H9 (cell line): ENCODE data around the gene DPYD. TPM values are rescaled to one million over a fixed set of nuclear protein-coding genes. Genes with fewer than 3 reads are reported as not detected.

Experiments
- DNase-seq: peaks from one replicate; pipeline ENCODE4 v3.0.0-alpha.2; 2017
- H2AFZ ChIP-seq: one replicate; pipeline ENCODE4 v1.6.1; 2013; ENCODE audit warnings: mild to moderate bottlenecking, low read length, control low read depth, moderate library complexity
- H2AK5ac ChIP-seq: 2 replicates; pipeline ENCODE4 v1.6.1; 2013; ENCODE audit warnings: low read length, control low read depth, mixed read lengths; ENCODE audit not compliant: insufficient read length
- H2BK120ac ChIP-seq: one replicate; pipeline ENCODE4 v1.6.1; 2013; ENCODE audit warnings: low read depth, mild to moderate bottlenecking, low read length, control low read depth, inconsistent platforms; ENCODE audit not compliant: poor library complexity, severe bottlenecking
- H2BK12ac ChIP-seq: 2 replicates; pipeline ENCODE4 v1.6.1; 2013; ENCODE audit warnings: low read length, control low read depth, mixed read lengths, low read depth; ENCODE audit not compliant: insufficient read length
- H2BK15ac ChIP-seq: 2 replicates; pipeline ENCODE4 v1.6.1; 2013; ENCODE audit warnings: low read depth, low read length, control low read depth
- H2BK20ac ChIP-seq: one replicate; pipeline ENCODE4 v1.6.1; 2013; ENCODE audit warnings: low read depth, mild to moderate bottlenecking, low read length, control low read depth, inconsistent platforms; ENCODE audit not compliant: poor library complexity, severe bottlenecking
- H2BK5ac ChIP-seq: 2 replicates; pipeline ENCODE4 v1.6.1; 2013; ENCODE audit warnings: low read length, control low read depth, mixed read lengths; ENCODE audit not compliant: insufficient read length
- H3K14ac ChIP-seq: 2 replicates; pipeline ENCODE4 v1.6.1; 2013; ENCODE audit warnings: low read length, control low read depth; ENCODE audit not compliant: insufficient read depth
- H3K18ac ChIP-seq: 2 replicates; pipeline ENCODE4 v1.6.1; 2013; ENCODE audit warnings: low read depth, mild to moderate bottlenecking, mixed read lengths, low read length, control low read depth; ENCODE audit not compliant: insufficient read length
- H3K23ac ChIP-seq: 2 replicates; pipeline ENCODE4 v1.6.1; 2013; ENCODE audit warnings: low read length, control low read depth, mixed read lengths, low read depth; ENCODE audit not compliant: insufficient read length
- H3K23me2 ChIP-seq: 2 replicates; pipeline ENCODE4 v1.6.1; 2013; ENCODE audit warnings: low read depth, mild to moderate bottlenecking, mixed read lengths, low read length, control low read depth; ENCODE audit not compliant: insufficient read length, poor library complexity, severe bottlenecking
- H3K27ac ChIP-seq: 2 replicates; pipeline ENCODE4 v1.5.1; 2013; ENCODE audit warnings: low read length, control low read depth, mixed read lengths, low read depth; ENCODE audit not compliant: insufficient read length
- H3K27me3 ChIP-seq: 2 replicates; pipeline ENCODE4 v1.6.1; 2013; ENCODE audit warnings: low read length, control low read depth, inconsistent platforms; ENCODE audit not compliant: insufficient read depth
- H3K4ac ChIP-seq: 2 replicates; pipeline ENCODE4 v1.6.1; 2013; ENCODE audit warnings: low read depth, mild to moderate bottlenecking, control low read depth, inconsistent platforms, low read length, moderate library complexity
- H3K4me1 ChIP-seq: 2 replicates; pipeline ENCODE4 v1.6.1; 2013; ENCODE audit warnings: low read length, control low read depth, inconsistent platforms; ENCODE audit not compliant: insufficient read depth
- H3K4me2 ChIP-seq: 2 replicates; pipeline ENCODE4 v1.6.1; 2013; ENCODE audit warnings: low read length, control low read depth, mixed read lengths; ENCODE audit not compliant: insufficient read length, insufficient read depth
- H3K56ac ChIP-seq: 2 replicates; pipeline ENCODE4 v1.6.1; 2013; ENCODE audit warnings: low read depth, mild to moderate bottlenecking, mixed read lengths, low read length, control low read depth; ENCODE audit not compliant: insufficient read length
- H3K79me1 ChIP-seq: 2 replicates; pipeline ENCODE4 v1.6.1; 2013; ENCODE audit warnings: low read depth, mild to moderate bottlenecking, moderate library complexity, low read length, control low read depth, inconsistent platforms; ENCODE audit not compliant: insufficient read depth, poor library complexity, severe bottlenecking
- H3K79me2 ChIP-seq: 2 replicates; pipeline ENCODE4 v1.6.1; 2013; ENCODE audit warnings: low read length, control low read depth, inconsistent platforms; ENCODE audit not compliant: insufficient read depth
- H3K9ac ChIP-seq: 2 replicates; pipeline ENCODE4 v1.6.1; 2013; ENCODE audit warnings: low read length, control low read depth, mixed read lengths; ENCODE audit not compliant: insufficient read length; ENCODE audit errors: extremely low read depth
- H3K9me3 ChIP-seq: one replicate; pipeline ENCODE4 v1.6.1; 2013; ENCODE audit warnings: low read depth, low read length, inconsistent platforms; ENCODE audit not compliant: control insufficient read depth
- H3T11ph ChIP-seq: one replicate; pipeline ENCODE4 v1.6.1; 2013; ENCODE audit warnings: mild to moderate bottlenecking, low read length, control low read depth, inconsistent platforms
- H4K20me1 ChIP-seq: one replicate; pipeline ENCODE4 v1.6.1; 2013; ENCODE audit not compliant: control insufficient read depth, insufficient read length, insufficient read depth
- H4K5ac ChIP-seq: 2 replicates; pipeline ENCODE4 v1.6.1; 2013; ENCODE audit warnings: low read depth, mild to moderate bottlenecking, mixed read lengths, low read length, control low read depth; ENCODE audit not compliant: insufficient read length
- H4K8ac ChIP-seq: replicated peaks from 2 replicates; pipeline ENCODE4 v1.6.1; 2013; ENCODE audit warnings: low read length, control low read depth, mixed read lengths, low read depth; ENCODE audit not compliant: insufficient read length
- H4K91ac ChIP-seq: 2 replicates; pipeline ENCODE4 v1.6.1; 2013; ENCODE audit warnings: low read depth, mild to moderate bottlenecking, moderate library complexity, mixed read lengths, low read length, control low read depth; ENCODE audit not compliant: insufficient read length
- H3K27ac Mint-ChIP-seq, 3 experiments: 2 replicates in 2 of 3; 3 replicates in 1 of 3; pipeline ENCODE4 v1.8.0; 2020 to 2021; ENCODE audit warnings: mixed read lengths in 3 of 3, mild to moderate bottlenecking in 1 of 3, moderate library complexity in 1 of 3
- H3K27me3 Mint-ChIP-seq: 2 replicates; pipeline ENCODE4 v1.8.0; 2021; ENCODE audit warnings: low read depth, mild to moderate bottlenecking, moderate library complexity, mixed read lengths
- H3K36me3 Mint-ChIP-seq, 3 experiments: 2 replicates in 2 of 3; 3 replicates in 1 of 3; pipeline ENCODE4 v1.8.0; 2020 to 2021; ENCODE audit warnings: low read depth in 3 of 3, mixed read lengths in 3 of 3; ENCODE audit not compliant: insufficient read depth in 1 of 3
- H3K4me1 Mint-ChIP-seq, 2 experiments: 2 replicates each; pipeline ENCODE4 v1.8.0; 2020; ENCODE audit warnings: mixed read lengths in 2 of 2
- H3K4me3 Mint-ChIP-seq, 2 experiments: 2 replicates in 1 of 2; 3 replicates in 1 of 2; pipeline ENCODE4 v1.8.0; 2020 to 2021; ENCODE audit warnings: mild to moderate bottlenecking in 2 of 2, mixed read lengths in 2 of 2, moderate library complexity in 1 of 2
- H3K9me3 Mint-ChIP-seq, 2 experiments: 2 replicates in 1 of 2; 3 replicates in 1 of 2; pipeline ENCODE4 v1.8.0; 2020; ENCODE audit warnings: mild to moderate bottlenecking in 2 of 2, mixed read lengths in 2 of 2, moderate library complexity in 1 of 2
- WGBS: extraction: QIAGEN DNeasy Blood & Tissue Kit; methylation state at CpG from one replicate; pipeline ENCODE4 v1.1.7; 2013; ENCODE audit warnings: missing lambda C conversion rate, low lambda C conversion rate, mixed read lengths; ENCODE audit not compliant: insufficient read length; ENCODE audit errors: extremely low coverage; 5-methylcytosine and 5-hydroxymethylcytosine counted together
- total RNA-seq: library from RNA; stranded (reverse); gene quantifications from 2 replicates; pipeline ENCODE4 v1.2.1, GENCODE V29; 2021
- TF ChIP-seq, protein P1 (sequence below): fragments of 200-600 bp; sonication (generic); conservative IDR thresholded peaks from 3 replicates; pipeline ENCODE4 v1.8.0; 2021; ENCODE audit warnings: antibody characterized with exemption, mild to moderate bottlenecking

Gene DPYD
- total RNA-seq, 1 experiment from 2014 or later = 0.37 TPM

GRCh38 chr1:97649591-97649990 lies 271.2 kb downstream of the DPYD start:
- H3K9ac ChIP-seq = no peak overlapping the region
- no peak overlapping the region for H3K4ac ChIP-seq
- H3K56ac ChIP-seq = no peak overlapping the region
- H3K27ac ChIP-seq = no peak overlapping the region
- no peak overlapping the region for H2BK5ac ChIP-seq
- H2BK20ac ChIP-seq = no peak overlapping the region
- no peaks in the 10 kb centered on the region for H4K20me1 ChIP-seq
- no peak overlapping the region for H2BK15ac ChIP-seq
- H3K4me1 ChIP-seq = no peaks in the 10 kb centered on the region
- H3K23me2 ChIP-seq = no peaks in the 10 kb centered on the region
- H3K4me3 Mint-ChIP-seq = no peak overlapping the region
- no peaks in the 10 kb centered on the region for H3K79me2 ChIP-seq
- H3K27me3 Mint-ChIP-seq = no peaks in the 10 kb centered on the region
- H4K8ac ChIP-seq = no peak overlapping the region
- TF ChIP-seq, protein P1, sequence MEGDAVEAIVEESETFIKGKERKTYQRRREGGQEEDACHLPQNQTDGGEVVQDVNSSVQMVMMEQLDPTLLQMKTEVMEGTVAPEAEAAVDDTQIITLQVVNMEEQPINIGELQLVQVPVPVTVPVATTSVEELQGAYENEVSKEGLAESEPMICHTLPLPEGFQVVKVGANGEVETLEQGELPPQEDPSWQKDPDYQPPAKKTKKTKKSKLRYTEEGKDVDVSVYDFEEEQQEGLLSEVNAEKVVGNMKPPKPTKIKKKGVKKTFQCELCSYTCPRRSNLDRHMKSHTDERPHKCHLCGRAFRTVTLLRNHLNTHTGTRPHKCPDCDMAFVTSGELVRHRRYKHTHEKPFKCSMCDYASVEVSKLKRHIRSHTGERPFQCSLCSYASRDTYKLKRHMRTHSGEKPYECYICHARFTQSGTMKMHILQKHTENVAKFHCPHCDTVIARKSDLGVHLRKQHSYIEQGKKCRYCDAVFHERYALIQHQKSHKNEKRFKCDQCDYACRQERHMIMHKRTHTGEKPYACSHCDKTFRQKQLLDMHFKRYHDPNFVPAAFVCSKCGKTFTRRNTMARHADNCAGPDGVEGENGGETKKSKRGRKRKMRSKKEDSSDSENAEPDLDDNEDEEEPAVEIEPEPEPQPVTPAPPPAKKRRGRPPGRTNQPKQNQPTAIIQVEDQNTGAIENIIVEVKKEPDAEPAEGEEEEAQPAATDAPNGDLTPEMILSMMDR = no peak
- H3K9me3 Mint-ChIP-seq = peaks cover 11 to 15% of the 10 kb centered on the region in 2 experiments
- no peak overlapping the region for H2AFZ ChIP-seq
- H3K36me3 Mint-ChIP-seq = peaks cover 0 to 10% (median 3%) of the 10 kb centered on the region in 3 experiments; a peak in 5 of 7 replicates
- H3K23ac ChIP-seq = no peak overlapping the region
- no peak overlapping the region for H4K91ac ChIP-seq
- no peaks in the 10 kb centered on the region for H3K79me1 ChIP-seq
- DNase-seq = no peak
- no peak overlapping the region for H2BK120ac ChIP-seq
- no peaks in the 10 kb centered on the region for H3K9me3 ChIP-seq
- WGBS = no CpG with 5 or more reads among the region's 4 CpGs
- H3T11ph ChIP-seq = no peak overlapping the region
- no peak overlapping the region for H2BK12ac ChIP-seq
- H3K18ac ChIP-seq = no peak overlapping the region
- no peak overlapping the region for H3K4me2 ChIP-seq
- no peak overlapping the region; a peak in 1 of 7 replicates for H3K27ac Mint-ChIP-seq
- H4K5ac ChIP-seq = no peak overlapping the region
- H3K14ac ChIP-seq = no peak overlapping the region
- no peaks in the 10 kb centered on the region for H3K27me3 ChIP-seq
- H2AK5ac ChIP-seq = no peak overlapping the region
- peaks cover 4% of the 10 kb centered on the region in 2 experiments; a peak in 2 of 4 replicates for H3K4me1 Mint-ChIP-seq
